Thyroid gland (tissue), 4 donors: ENCODE data around the gene LFNG. TPM values are rescaled to one million over a fixed set of nuclear protein-coding genes. Genes with fewer than 3 reads are reported as not detected.

Experiments used
- DNase-seq, 2 donors: peaks; one replicate each; pipeline ENCODE4 v3.0.0-alpha.2; 2019
- H3K27ac ChIP-seq, 3 donors: fragments of 200-600 bp; sonication (generic); 1 replicate in 2 of 3; 2 replicates in 1 of 3; pipeline ENCODE4 v1.5.1; 2016 to 2019; ENCODE audit warnings: mild to moderate bottlenecking in 1 of 3, moderate library complexity in 1 of 3
- H3K27me3 ChIP-seq: fragments of 200-600 bp; sonication (generic); one replicate; pipeline ENCODE4 v1.5.1; 2019
- H3K36me3 ChIP-seq, 2 donors: fragments of 200-600 bp; sonication (generic); one replicate each; pipeline ENCODE4 v1.5.1; 2016 to 2019
- H3K4me1 ChIP-seq, 2 donors: fragments of 200-600 bp; sonication (generic); one replicate each; pipeline ENCODE4 v1.5.1; 2017 to 2019
- H3K4me3 ChIP-seq, 3 donors: fragments of 200-600 bp; sonication (generic); replicated peaks in 1 of 3; 1 replicate in 2 of 3; 2 replicates in 1 of 3; pipeline ENCODE4 v1.5.1; 2016; ENCODE audit warnings: mild to moderate bottlenecking in 1 of 3
- H3K9me3 ChIP-seq: fragments of 200-600 bp; sonication (generic); one replicate; pipeline ENCODE4 v1.5.1; 2017
- CTCF ChIP-seq, 6 experiments: fragments of 200-600 bp in 3 of 6; fragments of 450-650 bp in 3 of 6; sonication (generic) in 3 of 6; IDR thresholded peaks; one replicate each; pipeline ENCODE4 v1.5.1; 2016 to 2019; ENCODE audit warnings: antibody characterized with exemption in 6 of 6, mild to moderate bottlenecking in 2 of 6, inconsistent platforms in 1 of 6, moderate library complexity in 1 of 6
- POLR2A ChIP-seq, 2 donors: fragments of 450-650 bp; IDR thresholded peaks; one replicate each; pipeline ENCODE4 v1.6.1; 2017; ENCODE audit warnings: antibody characterized with exemption in 2 of 2, mild to moderate bottlenecking in 2 of 2, moderate library complexity in 1 of 2
- WGBS, 2 donors: methylation state at CpG; one replicate each; pipeline ENCODE4 v1.1.5; 2017; 5-methylcytosine and 5-hydroxymethylcytosine counted together
- intact Hi-C: fragments of 100-400 bp; cut with DNase I; formaldehyde crosslinking; loops from one replicate; pipeline ENCODE4 v1.15.1; 2023
- total RNA-seq, 4 donors: library from RNA; depleted of rRNA; stranded (reverse); fragments of >200 nt; gene quantifications; one replicate each; pipeline ENCODE4 v1.2.3, GENCODE V29; 2016

LFNG gene
- total RNA-seq, 4 donors from 2014 or later, result 3.8 to 6.1 (median 4.8) TPM

GRCh38 chr7:2537981-2538851, 18.6 kb downstream of the LFNG start:
- DNase-seq, result no peak
- 84 to 95% methylated on average over 12 to 37 of the region's 47 CpGs for WGBS, 2 donors
- no peaks in the 10 kb centered on the region for H3K4me1 ChIP-seq
- H3K36me3 ChIP-seq, result peaks cover 23 to 34% of the 10 kb centered on the region in 2 donors
- no peaks in the 10 kb centered on the region for H3K9me3 ChIP-seq
- no peaks in the 10 kb centered on the region for H3K27me3 ChIP-seq
- no peak overlapping the region for H3K27ac ChIP-seq
- intact Hi-C loops, result no loop called here
- no peak overlapping the region for H3K4me3 ChIP-seq
- no peak for TF ChIP-seq CTCF (IDR thresholded peaks at IDR 0.05)
- TF ChIP-seq POLR2A (IDR thresholded peaks at IDR 0.05), result no peak

GRCh38 chr7:2539031-2539911, 19.7 kb downstream of the LFNG start:
- WGBS, 2 donors, result 95% methylated on average over 16 to 24 of the region's 32 CpGs
- no peaks in the 10 kb centered on the region for H3K9me3 ChIP-seq
- TF ChIP-seq POLR2A (IDR thresholded peaks at IDR 0.05) (no peak), CTCF (IDR thresholded peaks at IDR 0.05) (no peak)
- no peaks in the 10 kb centered on the region for H3K27me3 ChIP-seq
- no peak overlapping the region for H3K4me3 ChIP-seq
- no peak for DNase-seq
- H3K27ac ChIP-seq, result no peak overlapping the region
- H3K36me3 ChIP-seq, result peaks cover 29 to 40% of the 10 kb centered on the region in 2 donors
- intact Hi-C loops, result no loop called here
- H3K4me1 ChIP-seq, result no peaks in the 10 kb centered on the region

- no peak for DNase-seq
- Histone ChIP-seq H3K4me3 (no peak overlapping the region), H3K36me3 (peaks cover 36 to 40% of the 10 kb centered on the region in 2 donors), H3K27me3 (no peaks in the 10 kb centered on the region), H3K27ac (no peak overlapping the region), H3K9me3 (no peaks in the 10 kb centered on the region), H3K4me1 (no peaks in the 10 kb centered on the region)
- 94 to 96% methylated on average over 7 of the region's 7 CpGs for WGBS, 2 donors
- intact Hi-C loops, result no loop called here
- TF ChIP-seq POLR2A (IDR thresholded peaks at IDR 0.05), result no peak
- TF ChIP-seq CTCF (IDR thresholded peaks at IDR 0.05), result no peak
Measured at GRCh38 chr7:2540133-2540532, 20.6 kb downstream of the LFNG start.

GRCh38 chr7:2540641-2541051, 21.1 kb downstream of the LFNG start:
- H3K9me3 ChIP-seq, result no peaks in the 10 kb centered on the region
- no peak overlapping the region for H3K27ac ChIP-seq
- no peaks in the 10 kb centered on the region for H3K27me3 ChIP-seq
- no peak for TF ChIP-seq POLR2A (IDR thresholded peaks at IDR 0.05)
- no peak for TF ChIP-seq CTCF (IDR thresholded peaks at IDR 0.05)
- H3K36me3 ChIP-seq, result peaks cover 38 to 43% of the 10 kb centered on the region in 2 donors
- H3K4me1 ChIP-seq, result no peaks in the 10 kb centered on the region
- DNase-seq, result no peak
- WGBS, 2 donors, result 95% methylated on average over 10 to 15 of the region's 19 CpGs
- intact Hi-C loops, result no loop called here
- H3K4me3 ChIP-seq, result no peak overlapping the region
